Fibroblast of peridontal ligament (primary cell): ENCODE data around the gene PALD1.

Experiments used
- DNase-seq: peaks from one replicate; pipeline ENCODE4 v3.0.0-alpha.2; 2010; ENCODE audit errors: extremely low read depth

The PALD1 gene

GRCh38 chr10:70457759-70458305 is 20.7 kb upstream of the PALD1 start:
- DNase-seq = no peak

- peak; percentile 45 for DNase-seq
Observed at GRCh38 chr10:70458329-70459060, 20.1 kb upstream of the PALD1 start.

GRCh38 chr10:70459061-70459773 is 19.4 kb upstream of the PALD1 start:
- DNase-seq = no peak

GRCh38 chr10:70459774-70460490 is 18.6 kb upstream of the PALD1 start:
- no peak for DNase-seq

- DNase-seq = peak; percentile 43
Observed at GRCh38 chr10:70461397-70462348, 16.9 kb upstream of the PALD1 start.

- no peak for DNase-seq
Observed at GRCh38 chr10:70462349-70462984, 16.1 kb upstream of the PALD1 start.

GRCh38 chr10:70465278-70465677 is 13.3 kb upstream of the PALD1 start:
- no peak for DNase-seq

- no peak for DNase-seq
Observed at GRCh38 chr10:70465832-70466231, 12.7 kb upstream of the PALD1 start.

GRCh38 chr10:70466951-70467350 is 11.6 kb upstream of the PALD1 start:
- no peak for DNase-seq

- no peak for DNase-seq
Observed at GRCh38 chr10:70472799-70473454, 5.6 kb upstream of the PALD1 start.

- no peak for DNase-seq
Observed at GRCh38 chr10:70474780-70475179, 3.8 kb upstream of the PALD1 start.

GRCh38 chr10:70475661-70476060 is 2.9 kb upstream of the PALD1 start:
- DNase-seq = no peak

GRCh38 chr10:70476249-70477035 is 2.1 kb upstream of the PALD1 start:
- DNase-seq = no peak

- no peak for DNase-seq
Observed at GRCh38 chr10:70477661-70478162, 855 bp upstream of the PALD1 start.

GRCh38 chr10:70479165-70479581 is 606 bp downstream of the PALD1 start:
- DNase-seq = no peak

GRCh38 chr10:70479626-70480238 is 1.2 kb downstream of the PALD1 start:
- DNase-seq = no peak

- DNase-seq = no peak
Observed at GRCh38 chr10:70480239-70480861, 1.8 kb downstream of the PALD1 start.

- no peak for DNase-seq
Observed at GRCh38 chr10:70481105-70481504, 2.5 kb downstream of the PALD1 start.
